ENCODE results near the gene KRTAP5-5.
"Not testable (repeated sequence)": the region's sequence is repeated elsewhere in the genome, so short reads cannot be mapped to it uniquely, and the experiment has no call there.

Gene KRTAP5-5

GRCh38 chr11:1655168-1656060 lies 25.8 kb downstream of the KRTAP5-5 start:
- no peak for DNase-seq

- DNase-seq, result no peak
Observed at GRCh38 chr11:1656061-1656441, 26.5 kb downstream of the KRTAP5-5 start.

GRCh38 chr11:1656670-1657069 lies 27.1 kb downstream of the KRTAP5-5 start:
- DNase-seq, result no peak

GRCh38 chr11:1659506-1659905 lies 29.9 kb downstream of the KRTAP5-5 start:
- DNase-seq, result no peak

- no peak for DNase-seq
Observed at GRCh38 chr11:1660111-1660867, 30.7 kb downstream of the KRTAP5-5 start.

- DNase-seq, result not testable (repeated sequence)
Observed at GRCh38 chr11:1661454-1662269, 32.1 kb downstream of the KRTAP5-5 start.

- DNase-seq, result not testable (repeated sequence)
Observed at GRCh38 chr11:1662699-1663283, 33.2 kb downstream of the KRTAP5-5 start.

- no peak for DNase-seq
Observed at GRCh38 chr11:1665313-1665712, 35.7 kb downstream of the KRTAP5-5 start.

- no peak for DNase-seq
Observed at GRCh38 chr11:1667121-1667850, 37.7 kb downstream of the KRTAP5-5 start.

GRCh38 chr11:1667906-1668305 lies 38.3 kb downstream of the KRTAP5-5 start:
- DNase-seq, result no peak

- DNase-seq, result no peak
Observed at GRCh38 chr11:1668911-1669473, 39.4 kb downstream of the KRTAP5-5 start.

GRCh38 chr11:1669546-1670218 lies 40.1 kb downstream of the KRTAP5-5 start:
- peak in 15 of 56 donors; percentile 9 to 70 (median 29) for DNase-seq

GRCh38 chr11:1670457-1670856 lies 40.9 kb downstream of the KRTAP5-5 start:
- peak in 1 of 56 donors; percentile 40 for DNase-seq

GRCh38 chr11:1670905-1671371 lies 41.4 kb downstream of the KRTAP5-5 start:
- no peak for DNase-seq

GRCh38 chr11:1671658-1672057 lies 42.1 kb downstream of the KRTAP5-5 start:
- DNase-seq, result no peak

GRCh38 chr11:1672613-1673350 lies 43.2 kb downstream of the KRTAP5-5 start:
- no peak for DNase-seq

- DNase-seq, result no peak
Observed at GRCh38 chr11:1673446-1674172, 44.0 kb downstream of the KRTAP5-5 start.
